ENCODE results near the gene PIM2. TPM values are rescaled to one million over a fixed set of nuclear protein-coding genes. Genes with fewer than 3 reads are reported as not detected.

PIM2 gene
- polyA plus RNA-seq, 12 donors = 1.1 to 4.5 (median 1.7) TPM; not detected in 2

DNA sequence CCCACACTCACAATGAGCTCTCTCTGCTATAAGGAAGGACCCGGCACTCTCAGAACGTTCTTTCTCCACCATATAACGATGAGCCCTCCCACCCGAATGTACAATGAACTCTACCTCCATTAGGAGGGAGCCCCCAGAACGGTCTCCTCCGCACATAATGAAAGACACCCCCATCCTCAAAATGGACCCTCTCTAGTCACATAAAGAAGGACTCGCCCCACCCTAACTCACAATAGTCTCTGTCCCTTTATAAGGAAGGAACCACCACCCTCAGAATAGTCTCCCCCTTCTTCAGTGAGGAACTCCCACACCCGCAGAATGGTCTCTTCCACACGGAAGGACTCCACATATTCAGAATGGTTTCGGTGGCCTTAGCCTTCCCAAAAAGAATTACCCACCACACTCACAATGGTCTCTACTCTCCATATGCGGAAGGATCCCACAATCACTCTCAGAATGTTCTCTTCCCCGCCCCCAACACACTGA lies 7.9 kb downstream of the PIM2 start:
- no peak for DNase-seq

DNA sequence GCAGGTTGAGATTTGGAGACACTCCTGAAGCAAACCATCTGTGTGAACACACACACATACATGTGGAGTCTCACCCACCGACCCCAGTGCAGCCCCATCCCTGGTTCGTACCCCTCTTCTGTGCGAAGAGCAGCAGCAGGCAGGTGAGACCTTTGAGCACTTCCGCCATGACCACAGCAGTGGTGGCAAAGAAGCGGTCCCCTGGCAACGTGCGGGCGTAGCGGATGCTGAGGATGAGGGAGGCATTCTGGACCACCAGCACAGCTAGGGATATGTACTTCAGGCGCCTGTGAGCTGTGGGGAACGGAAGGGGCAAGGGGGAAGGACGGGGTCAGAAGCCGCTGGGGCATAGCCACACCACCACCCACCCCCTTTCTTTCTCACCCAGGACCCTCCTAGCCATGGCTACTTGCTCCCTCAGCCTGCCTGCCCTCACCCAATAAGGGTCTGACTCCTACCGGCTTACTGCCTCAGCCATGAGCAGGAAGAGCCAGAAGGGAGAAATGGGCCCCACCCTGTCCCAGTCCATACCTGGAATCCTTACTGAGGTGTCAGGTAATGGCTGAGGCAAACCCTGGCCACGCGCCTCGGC lies 9.0 kb downstream of the PIM2 start:
- DNase-seq = no peak

DNA sequence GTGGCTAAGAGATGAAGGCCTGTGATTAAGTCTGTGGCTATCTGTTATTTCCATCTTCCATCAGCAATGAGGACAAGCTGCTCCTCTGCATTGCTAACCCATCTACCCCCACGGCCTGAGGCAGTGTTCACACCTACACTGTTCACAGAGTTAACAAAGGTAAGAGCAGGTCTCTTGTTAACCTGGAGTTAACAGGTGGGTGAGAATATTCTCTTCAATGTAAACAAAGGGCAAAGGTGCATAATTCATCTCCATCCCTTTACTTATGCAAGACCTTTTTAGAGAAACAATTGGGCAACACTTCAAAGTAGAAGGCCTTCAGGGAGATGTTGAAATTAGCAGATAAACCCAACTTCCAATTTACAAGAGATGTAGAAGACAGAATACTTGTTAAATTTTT lies 10.2 kb downstream of the PIM2 start:
- no peak for DNase-seq

- DNase-seq = no peak
Measured at GRCh38 chrX:48905090-48905790, 13.6 kb downstream of the PIM2 start.

- no peak for DNase-seq
Measured at GRCh38 chrX:48904626-48905025, 14.2 kb downstream of the PIM2 start.

- no peak for DNase-seq
Measured at GRCh38 chrX:48904180-48904579, 14.6 kb downstream of the PIM2 start.

- no peak for DNase-seq
Measured at GRCh38 chrX:48903290-48903689, 15.5 kb downstream of the PIM2 start.

- no peak for DNase-seq
Measured at GRCh38 chrX:48902776-48903175, 16.0 kb downstream of the PIM2 start.

DNA sequence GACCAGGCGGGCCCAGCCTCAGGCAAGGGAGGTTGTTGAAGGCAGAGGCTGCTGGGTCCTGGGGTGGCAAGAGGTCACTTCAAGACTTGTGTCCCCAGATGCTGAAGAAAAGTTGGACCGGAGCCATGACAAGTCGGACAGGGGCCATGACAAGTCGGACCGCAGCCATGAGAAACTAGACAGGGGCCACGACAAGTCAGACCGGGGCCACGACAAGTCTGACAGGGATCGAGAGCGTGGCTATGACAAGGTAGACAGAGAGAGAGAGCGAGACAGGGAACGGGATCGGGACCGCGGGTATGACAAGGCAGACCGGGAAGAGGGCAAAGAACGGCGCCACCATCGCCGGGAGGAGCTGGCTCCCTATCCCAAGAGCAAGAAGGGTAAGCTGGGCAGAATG lies 16.7 kb downstream of the PIM2 start:
- DNase-seq = no peak

DNA sequence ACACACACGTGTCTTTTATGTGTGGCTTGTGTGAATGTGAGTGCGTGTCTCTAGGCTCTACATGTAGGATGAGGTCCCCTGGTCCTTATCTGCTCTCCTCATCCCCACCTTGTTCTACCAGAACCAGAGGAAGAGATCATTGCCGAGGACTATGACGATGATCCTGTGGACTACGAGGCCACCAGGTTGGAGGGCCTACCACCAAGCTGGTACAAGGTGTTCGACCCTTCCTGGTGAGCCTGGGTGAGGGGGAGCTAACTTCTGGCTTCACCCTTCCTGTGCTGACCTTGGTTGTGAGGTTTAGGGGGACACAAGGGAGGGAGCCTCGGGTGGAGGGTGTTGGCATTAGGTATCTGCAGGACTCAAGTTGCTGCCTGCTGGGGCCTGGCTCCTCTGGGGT lies 17.8 kb downstream of the PIM2 start:
- DNase-seq = no peak

DNA sequence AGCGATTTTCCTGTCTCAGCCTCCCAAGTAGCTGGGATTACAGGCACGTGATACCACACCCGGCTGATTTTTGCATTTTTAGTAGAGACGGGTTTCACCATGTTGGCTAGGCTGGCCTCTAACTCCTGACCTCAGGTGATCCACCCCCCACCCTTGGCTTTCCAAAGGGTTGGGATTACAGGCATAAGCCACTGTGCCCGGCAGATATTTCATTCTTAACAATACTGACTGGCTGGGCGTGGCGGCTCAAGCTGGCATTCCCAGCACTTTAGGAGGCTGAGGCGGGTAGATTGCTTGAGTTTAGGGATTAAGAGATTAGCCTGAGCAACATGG lies 19.8 kb downstream of the PIM2 start:
- no peak for DNase-seq

- peak; percentile 92 for DNase-seq
Measured at GRCh38 chrX:48897625-48898306, 21.1 kb downstream of the PIM2 start, which contains the start of the genes PQBP1 and TIMM17B. Gene PQBP1, plus strand, starts transcription at chrX:48897930. Its CDS starts 580 bp downstream, at chrX:48898510. Gene TIMM17B, minus strand, starts transcription at chrX:48897768. Its CDS starts 19 bp downstream, at chrX:48897749.

GRCh38 chrX:48897157-48897624 lies 21.6 kb downstream of the PIM2 start:
- DNase-seq = peak; percentile 72

GRCh38 chrX:48896611-48897011 lies 22.2 kb downstream of the PIM2 start:
- no peak for DNase-seq

- DNase-seq = no peak
Measured at GRCh38 chrX:48894891-48895290, 23.9 kb downstream of the PIM2 start.

- no peak for DNase-seq
Measured at GRCh38 chrX:48893556-48894348, 25.1 kb downstream of the PIM2 start.

- no peak for DNase-seq
Measured at GRCh38 chrX:48892896-48893295, 25.9 kb downstream of the PIM2 start.

DNA sequence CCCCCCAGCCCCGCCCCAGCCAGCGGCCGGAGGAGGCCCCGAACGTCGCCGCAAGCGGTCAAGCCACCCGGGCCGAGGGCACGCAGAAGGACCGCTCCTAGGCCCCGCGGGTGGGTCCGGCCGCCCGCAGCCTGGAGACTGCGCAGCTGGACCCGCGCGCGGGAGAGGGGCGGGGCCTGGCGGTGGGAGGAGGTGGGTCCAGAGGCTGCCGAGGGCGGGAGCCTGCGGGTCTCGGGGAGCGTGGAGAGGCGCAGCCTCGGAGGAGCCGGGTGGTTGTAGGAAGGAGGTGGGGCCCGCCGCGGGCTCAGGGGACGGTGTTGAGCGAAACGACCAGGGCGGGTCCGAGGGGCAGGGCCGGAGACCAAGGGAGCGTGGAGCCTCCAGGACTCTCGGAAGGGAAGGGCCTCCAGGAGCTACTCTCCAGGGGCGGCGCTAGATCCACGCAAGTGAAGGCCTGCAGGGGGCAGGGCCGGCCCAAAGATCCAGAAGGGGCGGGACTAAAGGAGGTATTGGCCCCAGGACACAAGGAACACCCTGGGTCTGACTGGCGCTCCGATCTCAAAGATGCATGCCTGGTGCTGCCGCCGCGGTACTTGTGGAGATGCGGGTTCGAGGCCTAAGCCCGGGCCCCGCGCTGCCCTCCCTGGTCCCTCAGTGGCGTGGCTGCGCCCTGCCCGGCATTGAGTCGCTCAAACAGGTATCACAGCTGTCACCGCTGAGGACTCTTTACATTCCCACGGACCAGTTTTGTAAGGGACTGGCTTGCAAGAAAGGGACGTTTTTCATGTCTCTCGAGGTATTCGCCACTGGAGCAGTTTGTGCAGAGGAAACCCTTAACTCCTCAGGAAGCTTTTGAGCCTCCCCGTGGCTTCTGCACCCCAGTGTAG lies 27.2 kb downstream of the PIM2 start:
- peak; percentile 71 for DNase-seq

DNA sequence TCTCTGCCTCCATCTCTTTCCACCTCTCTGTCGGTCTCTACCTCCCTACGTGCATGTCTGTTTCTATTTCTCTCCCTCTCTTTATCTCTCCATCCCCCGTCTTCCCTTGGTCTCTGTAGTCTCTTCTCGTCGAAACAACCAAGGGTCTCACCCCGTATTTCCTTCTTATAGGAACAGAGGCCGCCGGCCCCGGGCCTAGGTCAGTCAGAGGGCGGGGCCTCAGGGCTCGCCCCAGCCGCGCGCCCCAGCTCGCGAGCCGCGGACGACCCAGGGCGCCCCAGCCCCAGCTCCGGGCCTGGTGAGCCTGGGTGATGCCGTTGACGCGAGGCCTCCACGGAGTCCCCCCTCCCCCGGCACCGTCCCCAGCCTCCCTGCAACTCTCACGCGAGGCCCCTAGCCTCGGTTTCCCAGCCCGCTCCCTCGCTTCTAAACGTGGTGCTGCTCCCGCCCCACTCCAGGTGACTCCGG lies 27.9 kb downstream of the PIM2 start:
- DNase-seq = no peak

- no peak for DNase-seq
Measured at GRCh38 chrX:48890296-48890925, 28.4 kb downstream of the PIM2 start.

Data from muscle of arm (tissue), 12 donors.